Activated CD4-positive, alpha-beta T cell treated with anti-CD3 and anti-CD28 coated beads, Interleukin-2, amount 10 ng/mL, durations not matched to agents 24 days and 14 days (primary cell): ENCODE data around the gene PGAM5. TPM values are rescaled to one million over a fixed set of nuclear protein-coding genes. Genes with fewer than 3 reads are reported as not detected.

Experiments
- DNase-seq: peaks from one replicate; pipeline ENCODE4 v3.0.0; 2022
- H3K27ac Mint-ChIP-seq: one replicate; pipeline ENCODE4 v1.8.0; 2022; ENCODE audit warnings: mild to moderate bottlenecking, mixed read lengths
- H3K27me3 Mint-ChIP-seq: one replicate; pipeline ENCODE4 v1.8.0; 2022; ENCODE audit warnings: mixed read lengths
- H3K36me3 Mint-ChIP-seq: one replicate; pipeline ENCODE4 v1.8.0; 2022; ENCODE audit warnings: low read depth, mild to moderate bottlenecking, mixed read lengths
- H3K4me1 Mint-ChIP-seq: one replicate; pipeline ENCODE4 v1.8.0; 2021; ENCODE audit warnings: mixed read lengths
- H3K4me3 Mint-ChIP-seq: one replicate; pipeline ENCODE4 v1.8.0; 2022; ENCODE audit warnings: mild to moderate bottlenecking, moderate library complexity, mixed read lengths
- H3K9me3 Mint-ChIP-seq: one replicate; pipeline ENCODE4 v1.8.0; 2021; ENCODE audit warnings: mixed read lengths
- intact Hi-C: fragments of 100-400 bp; cut with micrococcal nuclease; formaldehyde crosslinking; loops from one replicate; pipeline ENCODE4 v1.15.1; 2023
- total RNA-seq: library from RNA; stranded (reverse); gene quantifications from 2 replicates; pipeline ENCODE4 v1.2.3, GENCODE V29; 2022

The PGAM5 gene
- total RNA-seq, 1 donor from 2014 or later: 110 TPM

GRCh38 chr12:132761032-132761920 is 50.6 kb downstream of the PGAM5 start, which contains the start of gene ANKLE2:
Gene ANKLE2 (minus strand): TSS chr12:132761832. CDS start chr12:132761798, 34 bp downstream.
- Mint-ChIP-seq H3K27ac (peak within 1 kb of the TSS; percentile 96), H3K4me1 (peaks cover 18% of the 10 kb centered on the region), H3K27me3 (no peaks in the 10 kb centered on the region), H3K9me3 (no peaks in the 10 kb centered on the region), H3K36me3 (peaks cover 29% of the 10 kb centered on the region), H3K4me3 (peak within 1 kb of the TSS; percentile 89)
- intact Hi-C loops: loop anchor here (2.0 to 5.0 kb wide), 4 partner anchors 50 to 574 kb away; partner anchors contain the start of genes PGAM5 and ZNF605
- peak; percentile 93 for DNase-seq

- intact Hi-C loops: loop anchor here (1.0 to 5.0 kb wide), 7 partner anchors 51 to 575 kb away; partner anchors contain the start of genes GOLGA3, PGAM5, POLE and PXMP2
- Mint-ChIP-seq H3K4me3 (peak overlapping the region; percentile 73), H3K9me3 (no peaks in the 10 kb centered on the region), H3K36me3 (peaks cover 25% of the 10 kb centered on the region), H3K27me3 (no peaks in the 10 kb centered on the region), H3K4me1 (peaks cover 15% of the 10 kb centered on the region), H3K27ac (peak overlapping the region; percentile 83)
- peak; percentile 95 for DNase-seq
These were observed 51.4 kb downstream of the PGAM5 start for GRCh38 chr12:132761921-132762583.

- no peaks in the 10 kb centered on the region for H3K9me3 Mint-ChIP-seq
- intact Hi-C loops: loop anchor here (5.0 kb wide), 1 partner anchor 577 kb away; no protein-coding TSS in a partner anchor
- DNase-seq: no peak
- no peak overlapping the region for H3K27ac Mint-ChIP-seq
- no peak overlapping the region for H3K4me3 Mint-ChIP-seq
- H3K27me3 Mint-ChIP-seq: no peaks in the 10 kb centered on the region
- peaks cover 21% of the 10 kb centered on the region for H3K4me1 Mint-ChIP-seq
- peaks cover 21% of the 10 kb centered on the region for H3K36me3 Mint-ChIP-seq
These were observed 53.6 kb downstream of the PGAM5 start for GRCh38 chr12:132764231-132764630.

GRCh38 chr12:132765361-132765760 is 54.7 kb downstream of the PGAM5 start:
- intact Hi-C loops: no loop called here
- no peak for DNase-seq
- H3K9me3 Mint-ChIP-seq: no peaks in the 10 kb centered on the region
- no peak overlapping the region for H3K4me3 Mint-ChIP-seq
- no peaks in the 10 kb centered on the region for H3K27me3 Mint-ChIP-seq
- peaks cover 21% of the 10 kb centered on the region for H3K4me1 Mint-ChIP-seq
- peaks cover 24% of the 10 kb centered on the region for H3K36me3 Mint-ChIP-seq
- no peak overlapping the region for H3K27ac Mint-ChIP-seq

- intact Hi-C loops: no loop called here
- Mint-ChIP-seq H3K27ac (no peak overlapping the region), H3K4me1 (peaks cover 21% of the 10 kb centered on the region), H3K4me3 (no peak overlapping the region), H3K27me3 (no peaks in the 10 kb centered on the region), H3K36me3 (peaks cover 22% of the 10 kb centered on the region), H3K9me3 (no peaks in the 10 kb centered on the region)
- no peak for DNase-seq
These were observed 55.9 kb downstream of the PGAM5 start for GRCh38 chr12:132766380-132767085.

GRCh38 chr12:132771126-132771838 is 60.6 kb downstream of the PGAM5 start:
- peak; percentile 83 for DNase-seq
- Mint-ChIP-seq H3K27ac (peak overlapping the region; percentile 81), H3K36me3 (peaks cover 51% of the 10 kb centered on the region), H3K27me3 (no peaks in the 10 kb centered on the region), H3K4me1 (peaks cover 25% of the 10 kb centered on the region), H3K9me3 (no peaks in the 10 kb centered on the region), H3K4me3 (peak overlapping the region; percentile 67)
- intact Hi-C loops: loop anchor here (2.0 kb wide), 1 partner anchor 64 kb away; no protein-coding TSS in a partner anchor

Other genes with a start within 250 kb of the PGAM5 start
- 91.3 and 96.1 TPM in 2 replicates for gene FBRSL1, start 220.7 kb upstream of the PGAM5 start, total RNA-seq
- not detected in 2 replicates for gene LRCOL1, start 100.3 kb upstream of the PGAM5 start, total RNA-seq
- not detected in 2 replicates for gene P2RX2, start 92.1 kb upstream of the PGAM5 start, total RNA-seq
- 171 and 180 TPM in 2 replicates for gene POLE, start 23.5 kb upstream of the PGAM5 start, total RNA-seq
- 24.4 and 24.6 TPM in 2 replicates for gene PXMP2, start 23.3 kb upstream of the PGAM5 start, total RNA-seq
- 137 and 155 TPM in 2 replicates for gene ANKLE2, start 51.0 kb downstream of the PGAM5 start, total RNA-seq
- gene GOLGA3, start 118.0 kb downstream of the PGAM5 start, total RNA-seq: 67.6 and 68.1 TPM in 2 replicates
- 52.9 and 60.7 TPM in 2 replicates for gene CHFR, start 176.8 kb downstream of the PGAM5 start, total RNA-seq
- 6.6 and 7.6 TPM in 2 replicates for gene ZNF605, start 245.5 kb downstream of the PGAM5 start, total RNA-seq